ENCODE results near the gene TAF3.

TAF3 gene

DNA sequence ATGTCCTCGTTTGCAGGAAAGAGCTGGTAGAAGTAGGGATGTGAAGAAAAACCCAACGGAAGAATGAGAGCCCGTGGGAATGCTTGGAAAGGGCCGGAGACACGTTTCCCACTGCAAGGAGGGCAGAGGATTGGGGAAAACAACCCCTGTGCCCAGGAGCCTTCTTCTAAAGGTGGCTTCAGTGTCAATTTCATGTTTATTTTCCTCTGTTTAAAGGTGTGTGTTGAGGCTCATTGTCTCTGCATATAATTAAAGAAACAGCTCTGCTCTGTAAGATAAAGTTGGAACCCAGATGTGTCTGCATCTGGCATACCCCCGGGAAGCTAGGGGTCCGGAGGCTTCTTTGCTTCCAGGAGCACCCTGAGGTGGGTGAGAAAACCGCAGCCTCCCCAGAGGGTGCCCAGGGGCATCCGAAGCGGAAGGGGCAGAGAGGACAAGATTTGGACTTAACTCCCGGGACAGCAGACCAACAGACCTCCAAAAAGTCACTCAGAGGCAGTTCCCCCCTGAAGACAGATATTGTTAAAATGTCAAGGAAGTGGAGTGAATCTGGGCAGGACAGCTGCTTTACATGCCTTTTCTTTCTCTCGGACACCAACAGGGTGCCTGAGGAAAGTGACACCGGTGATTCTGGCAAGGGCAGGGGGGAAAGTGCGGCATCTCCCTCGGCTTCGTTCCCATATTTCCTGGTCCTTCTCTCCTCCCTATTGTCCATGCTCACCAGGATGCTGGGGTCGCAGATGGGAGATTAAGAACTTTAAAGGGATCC, 227.6 kb downstream of the TAF3 start:
- DNase-seq (ENCODE audit: low read depth in 2 of 2): no peak

DNA sequence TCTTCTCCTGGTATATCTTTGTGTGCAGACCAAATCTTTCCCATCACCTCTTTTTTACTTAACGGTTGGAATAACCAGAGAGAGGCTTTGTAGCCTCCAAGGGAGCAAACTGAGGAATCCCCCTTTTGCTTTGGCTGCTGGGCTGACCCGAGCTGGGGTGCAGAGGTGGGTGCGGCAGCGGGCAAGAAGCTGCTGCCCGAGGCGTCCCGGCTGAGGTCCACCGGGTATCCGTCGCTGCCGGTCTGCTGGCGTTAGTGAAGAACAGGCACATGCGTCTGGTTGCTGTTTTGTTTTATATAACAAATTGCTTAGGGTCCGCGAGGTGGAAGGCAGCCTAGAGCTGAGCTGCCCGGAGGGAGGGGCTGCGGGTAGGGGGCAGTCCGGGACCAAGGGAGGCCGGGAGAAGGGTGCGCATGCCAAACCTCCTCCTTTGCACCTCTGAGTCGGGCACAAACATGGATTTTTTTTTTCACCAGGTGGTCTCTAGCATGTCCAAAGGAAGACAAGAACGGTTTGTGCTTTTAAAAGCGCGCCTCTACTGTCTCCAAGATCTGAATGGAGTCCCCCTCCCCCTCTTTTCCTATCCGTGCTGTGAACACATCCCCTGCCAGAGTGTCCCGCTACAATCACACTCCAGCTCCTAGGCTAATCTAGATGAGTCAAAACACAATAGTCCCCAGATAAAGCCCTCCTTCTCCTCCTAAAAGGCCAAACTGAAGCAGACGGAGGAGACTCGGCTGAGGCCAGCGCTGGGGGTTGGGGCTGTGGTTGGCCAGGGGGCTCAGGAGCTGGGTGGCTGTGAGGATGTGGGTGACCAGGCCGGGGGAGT, 229.4 kb downstream of the TAF3 start:
- no peak for DNase-seq (ENCODE audit: low read depth in 2 of 2)

DNA sequence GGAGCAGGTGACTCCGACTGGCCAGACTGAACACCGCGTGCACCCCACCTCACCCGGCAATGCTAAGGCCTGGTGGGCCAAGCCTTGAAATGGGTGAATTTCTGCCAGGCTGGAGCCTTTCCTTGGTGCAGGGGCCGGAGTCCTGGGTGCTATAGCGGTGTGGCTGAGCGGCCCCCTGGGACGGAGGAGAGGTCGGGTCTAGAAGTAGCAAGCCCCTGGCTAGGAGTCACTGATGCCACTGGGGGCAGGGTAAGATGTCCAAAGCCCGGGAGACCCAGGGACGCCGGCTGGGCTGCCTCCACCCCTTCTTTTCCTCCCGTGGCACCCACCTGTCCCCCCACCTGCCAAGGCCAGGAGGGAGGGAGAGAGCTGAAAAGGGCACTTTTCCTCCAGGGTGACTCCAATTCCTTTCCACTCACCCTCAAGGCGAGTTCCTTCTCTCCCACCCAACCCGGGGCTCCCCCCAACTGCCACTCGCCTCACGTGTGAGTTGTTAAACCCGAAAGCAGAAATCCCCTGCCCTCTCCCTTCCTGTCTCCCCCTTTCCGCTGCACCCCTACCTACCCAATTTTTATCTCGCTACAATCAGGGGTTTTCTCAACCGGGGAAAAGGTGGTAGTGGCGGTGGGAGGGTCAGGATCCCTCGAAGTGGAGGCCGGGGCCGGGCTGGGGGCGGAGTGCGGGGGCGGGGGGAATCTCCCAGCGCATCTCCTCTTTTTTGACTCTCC, 230.1 kb downstream of the TAF3 start:
- no peak for DNase-seq (ENCODE audit: low read depth in 2 of 2)

DNA sequence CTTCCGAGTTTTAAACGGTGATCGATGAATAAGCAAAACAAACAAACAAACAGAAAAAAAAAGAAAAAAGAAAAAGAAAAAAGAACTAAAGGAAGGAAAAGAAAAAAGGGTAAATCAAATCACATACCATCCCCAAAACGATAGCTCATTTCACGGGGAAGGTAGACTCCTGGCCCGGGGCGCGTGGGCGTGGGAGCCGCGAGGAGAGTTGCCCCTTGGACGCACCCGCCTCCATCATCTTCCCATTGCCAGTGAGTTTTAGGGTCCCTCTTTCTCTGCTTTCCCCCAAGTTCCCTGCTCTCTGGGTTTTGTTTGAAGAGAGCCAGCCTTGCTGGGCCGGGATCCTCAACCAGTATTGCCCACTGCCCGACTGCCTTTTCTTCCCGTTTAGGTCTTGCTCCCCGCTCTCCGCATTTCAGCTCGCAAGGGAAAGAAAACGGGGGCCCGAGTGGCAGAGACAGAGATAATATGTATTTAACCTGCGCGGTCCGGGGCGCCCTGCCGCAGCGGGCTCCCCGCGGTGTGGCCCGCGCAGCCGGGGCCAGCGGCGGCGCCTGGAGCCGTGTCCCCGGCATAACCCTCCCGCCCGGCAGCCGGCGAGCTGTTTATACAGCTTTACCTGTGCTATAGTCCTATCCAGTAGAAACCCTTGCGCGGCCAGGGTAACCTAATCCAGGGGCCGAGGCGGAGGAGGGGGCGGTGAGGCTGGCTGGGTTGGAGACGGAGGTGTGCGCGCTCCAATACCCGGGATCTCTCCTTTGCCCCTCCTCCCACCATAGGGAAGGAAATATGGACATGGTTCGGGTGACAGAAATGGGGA, 230.9 kb downstream of the TAF3 start:
- no peak for DNase-seq (ENCODE audit: low read depth in 2 of 2)

DNA sequence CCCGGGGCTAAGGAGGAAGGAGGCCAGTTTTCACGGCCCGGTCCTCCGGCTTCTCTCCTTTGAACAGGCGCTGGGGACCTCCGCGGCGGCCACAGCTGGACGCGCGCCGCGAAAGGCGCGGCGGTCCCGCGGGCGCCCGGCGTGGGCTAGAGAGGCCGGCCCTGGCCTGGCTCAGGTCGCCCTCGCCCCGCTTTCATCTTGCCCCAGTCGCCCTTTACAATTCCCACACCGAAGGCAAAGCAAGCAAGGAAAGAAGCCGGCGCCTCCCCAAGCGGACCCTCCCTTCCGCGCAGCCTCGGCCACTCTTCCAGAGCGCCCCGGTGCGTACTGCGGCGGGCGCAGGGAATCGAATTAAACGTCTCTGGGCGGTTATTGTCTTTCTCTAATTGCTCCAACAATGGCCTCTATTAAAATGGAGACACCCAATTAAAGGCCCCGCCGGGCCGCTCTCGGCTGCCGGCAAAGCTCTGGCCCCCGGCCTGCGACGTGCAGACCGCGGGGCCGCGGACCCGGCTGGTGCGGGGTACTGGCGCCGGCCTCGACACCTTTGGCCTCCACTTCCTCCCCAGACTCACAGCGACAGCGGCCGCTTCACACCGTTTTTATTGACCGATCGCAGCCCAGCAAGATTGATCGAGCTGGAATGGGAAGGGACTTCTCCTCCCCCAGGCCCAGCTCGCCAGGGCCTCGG, 231.7 kb downstream of the TAF3 start:
- DNase-seq (ENCODE audit: low read depth in 2 of 2): no peak

DNA sequence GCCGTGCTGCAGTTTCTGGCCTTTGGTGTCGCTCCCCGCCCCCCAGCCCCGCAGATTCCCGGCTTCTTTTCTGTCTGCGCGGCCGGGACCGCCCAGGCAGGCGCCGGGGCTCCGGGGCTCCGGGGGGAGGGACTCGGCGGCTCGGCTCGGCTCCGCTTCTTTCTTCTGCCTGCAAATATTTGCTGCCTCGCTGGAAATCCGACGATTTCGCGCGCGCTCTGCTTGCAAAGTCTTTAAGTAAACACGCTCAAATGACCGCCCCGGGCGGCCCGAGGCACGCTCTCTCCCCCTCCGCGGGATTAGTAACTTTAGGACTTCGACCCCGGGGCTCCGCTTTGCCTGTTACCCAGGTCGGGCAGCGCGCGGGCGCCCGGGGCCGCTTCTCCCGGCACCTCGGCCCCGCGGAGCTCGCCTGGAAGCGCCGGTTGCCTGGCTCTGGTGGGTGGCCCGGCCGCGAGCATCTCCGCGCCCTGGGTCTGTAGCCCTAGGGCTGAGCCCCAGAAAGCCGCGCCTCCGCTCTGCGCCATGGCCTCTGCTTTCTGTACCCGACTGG, 232.3 kb downstream of the TAF3 start:
- no peak for DNase-seq (ENCODE audit: low read depth in 2 of 2)

DNA sequence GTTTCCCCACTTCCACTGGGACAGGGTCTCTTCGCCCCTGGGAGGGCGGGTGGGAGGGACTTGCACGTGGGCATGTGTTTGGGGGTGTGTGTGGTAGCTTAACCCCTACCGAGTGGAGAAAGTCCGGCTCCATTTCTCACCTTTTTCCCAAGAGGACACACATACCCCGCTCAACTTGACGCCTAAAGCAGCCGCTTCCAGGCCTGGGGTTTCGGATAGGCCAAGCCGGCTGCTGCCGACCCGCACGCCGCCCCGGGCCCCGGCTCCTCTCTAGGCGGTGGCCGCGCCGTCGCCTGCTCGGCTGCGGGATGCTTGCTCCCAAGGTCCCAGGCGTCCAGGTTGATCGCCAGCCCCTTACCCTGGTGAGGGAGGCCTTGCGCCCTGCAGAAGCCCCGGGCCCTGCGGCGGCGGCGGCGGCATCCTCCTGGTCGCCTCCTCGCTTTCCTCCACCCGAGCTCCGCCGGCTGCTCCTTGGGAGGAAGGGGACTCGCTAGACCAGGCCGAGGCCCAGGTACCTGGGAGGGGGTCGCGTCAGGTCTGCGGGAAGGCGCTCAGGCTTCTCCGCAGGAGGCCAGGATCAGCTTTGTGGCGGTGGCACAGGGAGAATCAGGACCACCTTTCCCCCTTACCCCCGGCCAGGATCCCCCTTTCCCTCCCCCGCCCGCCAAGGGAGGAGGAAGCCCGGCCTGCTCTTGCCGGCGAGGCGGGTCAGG, 233.0 kb downstream of the TAF3 start:
- DNase-seq (ENCODE audit: low read depth in 2 of 2): no peak

DNA sequence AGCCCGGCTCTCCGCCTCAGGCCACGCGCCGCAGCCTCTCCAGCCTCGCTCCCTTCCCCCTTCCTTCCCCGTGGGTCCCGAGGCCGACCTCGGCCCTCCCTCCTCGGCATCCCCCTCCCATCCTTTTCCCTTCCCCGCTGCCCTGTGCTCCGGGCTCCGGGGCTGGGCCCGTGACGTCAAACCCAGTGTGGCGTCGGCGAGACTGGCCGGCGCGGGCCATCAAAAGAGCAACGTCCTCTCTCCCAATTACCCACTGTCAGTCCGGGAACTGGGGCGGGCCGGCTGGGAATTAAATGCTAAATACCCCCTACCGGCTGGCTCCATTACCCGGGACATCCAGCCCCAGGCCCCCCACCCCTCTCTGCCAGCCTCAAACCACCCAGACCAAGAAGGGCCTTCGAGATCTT, 233.5 kb downstream of the TAF3 start:
- no peak for DNase-seq (ENCODE audit: low read depth in 2 of 2)

DNA sequence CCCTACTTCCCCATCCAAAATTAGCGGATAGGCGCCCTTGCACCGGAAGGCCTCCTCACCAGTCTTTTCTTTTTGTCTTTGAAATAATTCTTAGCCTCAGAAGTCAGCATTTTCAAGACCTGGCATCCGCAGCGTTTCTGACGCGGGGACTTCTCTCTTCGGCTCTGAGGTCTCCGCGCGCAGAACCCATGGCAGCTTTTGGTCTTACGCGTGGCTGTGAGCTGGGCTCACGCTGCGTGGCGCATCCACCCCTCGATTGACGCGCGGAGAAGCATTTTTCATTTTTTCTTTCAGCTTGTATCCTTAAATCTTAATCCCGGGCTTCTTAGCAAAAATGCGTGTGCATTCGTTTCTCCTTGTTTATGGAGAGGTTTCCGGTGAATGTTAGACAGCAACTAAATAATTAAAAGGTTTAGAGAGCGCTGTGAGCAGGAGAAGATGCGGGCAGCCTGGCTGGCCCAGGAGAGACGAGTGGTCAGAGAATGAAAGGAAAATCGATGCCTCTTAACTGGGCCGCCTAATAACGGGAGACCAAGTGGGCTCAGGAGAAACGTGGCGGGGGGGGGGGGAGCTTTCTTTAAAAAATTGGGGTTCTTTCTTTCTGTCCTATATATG, 234.1 kb downstream of the TAF3 start:
- DNase-seq (ENCODE audit: low read depth in 2 of 2): no peak

DNA sequence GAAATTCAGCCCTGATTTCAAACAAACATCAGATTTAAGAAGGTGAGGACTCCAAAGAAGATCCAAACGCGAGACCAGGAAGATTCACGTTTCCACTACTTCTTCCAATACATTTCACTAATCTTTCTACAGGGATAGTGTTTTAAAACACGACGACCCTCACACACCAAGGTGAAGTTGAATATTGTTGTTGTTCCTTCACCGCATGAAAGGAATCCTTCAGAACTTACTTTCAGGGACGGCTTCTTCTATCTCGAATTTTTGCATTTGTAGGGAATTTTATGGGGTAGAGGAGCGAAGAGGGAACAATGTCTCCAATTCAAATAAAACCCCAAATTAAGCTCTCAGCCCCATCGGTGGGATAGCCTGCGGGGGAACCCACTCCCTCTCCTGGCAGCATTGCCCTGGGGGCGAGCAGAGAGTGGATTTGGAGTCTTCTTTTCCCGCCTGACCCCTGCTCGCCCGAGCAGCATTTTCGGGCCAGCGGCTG, 234.7 kb downstream of the TAF3 start:
- no peak for DNase-seq (ENCODE audit: low read depth in 2 of 2)

DNA sequence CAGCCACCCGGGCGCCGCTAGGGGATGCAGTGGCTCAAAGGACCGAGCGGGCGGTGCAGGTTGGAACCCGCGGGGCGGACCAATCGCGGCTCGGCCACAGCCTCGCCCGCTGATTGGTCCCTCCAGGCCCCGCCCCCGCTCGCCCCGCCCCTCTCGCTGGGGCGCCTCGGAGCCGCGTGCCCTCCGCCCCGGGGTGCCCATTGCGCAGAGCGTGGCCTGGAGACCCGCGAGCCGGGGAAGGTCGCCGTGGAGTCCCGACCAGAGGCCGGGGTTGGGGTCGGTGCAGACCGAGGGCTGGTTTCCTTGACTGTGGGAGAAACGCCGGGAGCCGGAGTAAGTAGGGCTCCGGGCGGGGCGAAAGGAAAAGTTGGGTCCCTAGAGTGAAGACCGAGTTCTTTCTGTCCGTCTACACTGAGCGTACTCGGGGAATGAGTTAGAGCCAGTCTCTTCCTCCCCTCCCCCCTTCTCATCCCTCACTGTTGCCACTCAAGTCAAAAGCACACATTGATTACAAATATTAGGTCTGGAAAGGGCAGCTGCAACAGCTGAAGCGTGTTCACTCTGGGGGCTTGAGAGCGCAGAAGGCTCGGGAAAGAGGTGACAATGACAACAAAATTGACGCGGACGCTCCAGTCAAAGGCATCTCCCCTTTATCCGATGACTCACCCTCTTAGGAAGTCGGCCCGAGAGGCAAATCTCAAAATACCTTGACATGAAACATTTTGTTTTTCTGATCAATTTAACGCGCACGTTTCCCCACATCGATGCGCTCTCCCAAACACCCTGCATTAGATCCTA, 235.3 kb downstream of the TAF3 start:
- peak; percentile 93 to 97 for DNase-seq (ENCODE audit: low read depth in 2 of 2)

DNA sequence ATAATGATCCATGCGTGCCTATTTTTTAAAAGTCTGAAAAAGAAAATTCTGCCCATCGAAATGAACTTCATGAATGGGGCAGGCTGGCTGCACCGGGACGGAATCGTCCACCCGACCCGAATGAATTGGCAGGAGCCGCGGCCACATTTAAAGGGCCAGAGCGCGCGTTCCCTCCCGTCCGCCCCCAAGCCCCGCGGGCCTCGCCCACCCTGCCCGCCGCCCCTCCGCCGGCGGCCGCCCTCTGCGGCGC, 235.9 kb downstream of the TAF3 start:
- DNase-seq (ENCODE audit: low read depth in 2 of 2): no peak

DNA sequence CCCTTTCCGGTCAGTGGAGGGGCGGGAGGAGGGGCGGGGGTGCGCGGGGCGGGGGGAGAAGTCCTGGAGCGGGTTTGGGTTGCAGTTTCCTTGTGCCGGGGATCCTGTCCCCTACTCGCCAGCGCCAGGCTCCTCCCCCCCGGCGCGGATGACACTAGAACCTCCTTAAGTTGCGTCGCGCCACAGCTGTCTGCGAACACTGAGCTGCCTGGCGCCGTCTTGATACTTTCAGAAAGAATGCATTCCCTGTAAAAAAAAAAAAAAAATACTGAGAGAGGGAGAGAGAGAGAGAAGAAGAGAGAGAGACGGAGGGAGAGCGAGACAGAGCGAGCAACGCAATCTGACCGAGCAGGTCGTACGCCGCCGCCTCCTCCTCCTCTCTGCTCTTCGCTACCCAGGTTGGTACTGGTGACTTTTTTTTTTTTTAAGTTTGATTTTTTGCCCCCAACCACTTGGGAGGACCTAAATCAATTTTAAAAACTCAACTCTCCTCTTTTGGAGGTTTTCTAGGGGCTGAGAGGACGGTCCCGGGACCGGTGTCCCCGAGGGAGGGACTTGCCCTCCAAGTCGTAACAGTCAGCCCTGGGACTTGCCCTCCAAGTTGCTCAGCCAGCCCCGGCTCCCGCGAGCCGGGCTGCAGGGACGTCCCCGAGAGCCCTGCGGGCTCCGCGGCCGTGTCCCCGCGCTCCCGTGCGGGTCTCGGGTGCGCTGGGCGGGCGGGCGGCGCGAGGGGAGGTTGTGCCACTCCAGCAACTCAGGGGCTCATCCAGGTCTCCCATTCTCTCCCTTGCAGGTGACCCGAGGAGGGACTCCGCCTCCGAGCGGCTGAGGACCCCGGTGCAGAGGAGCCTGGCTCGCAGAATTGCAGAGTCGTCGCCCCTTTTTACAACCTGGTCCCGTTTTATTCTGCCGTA, 236.4 kb downstream of the TAF3 start, which contains the start of gene GATA3:
Gene GATA3, plus strand, starts transcription at position 195 of the 914 bp plus-strand sequence. CDS start 968 bp downstream, outside the sequence.
- peak; percentile 64 to 76 for DNase-seq (ENCODE audit: low read depth in 2 of 2)

DNA sequence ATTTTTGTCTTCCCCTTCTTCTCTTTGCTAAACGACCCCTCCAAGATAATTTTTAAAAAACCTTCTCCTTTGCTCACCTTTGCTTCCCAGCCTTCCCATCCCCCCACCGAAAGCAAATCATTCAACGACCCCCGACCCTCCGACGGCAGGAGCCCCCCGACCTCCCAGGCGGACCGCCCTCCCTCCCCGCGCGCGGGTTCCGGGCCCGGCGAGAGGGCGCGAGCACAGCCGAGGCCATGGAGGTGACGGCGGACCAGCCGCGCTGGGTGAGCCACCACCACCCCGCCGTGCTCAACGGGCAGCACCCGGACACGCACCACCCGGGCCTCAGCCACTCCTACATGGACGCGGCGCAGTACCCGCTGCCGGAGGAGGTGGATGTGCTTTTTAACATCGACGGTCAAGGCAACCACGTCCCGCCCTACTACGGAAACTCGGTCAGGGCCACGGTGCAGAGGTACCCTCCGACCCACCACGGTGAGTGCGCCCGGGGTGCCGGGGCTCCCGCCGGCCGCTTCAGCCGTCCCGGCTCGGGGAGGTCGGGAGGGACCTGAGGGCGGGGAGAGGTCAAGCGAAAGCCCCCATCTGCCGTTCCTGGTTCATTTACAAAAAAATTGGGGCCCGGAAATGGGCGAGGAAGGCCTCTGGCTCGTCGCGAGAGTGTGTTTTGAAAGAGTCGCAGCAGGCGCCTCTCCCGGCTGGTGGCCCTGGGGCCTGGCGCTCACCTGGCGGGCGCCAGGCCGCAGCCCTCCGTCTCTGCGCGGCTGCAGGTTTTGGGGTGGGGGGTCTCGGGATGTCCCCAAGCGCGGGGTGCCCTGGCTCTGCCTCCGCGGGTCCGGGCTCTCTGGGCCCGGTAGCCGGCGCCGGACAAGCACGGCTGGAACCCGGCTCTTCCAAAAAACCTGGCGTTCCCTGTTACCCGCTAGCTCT, 237.4 kb downstream of the TAF3 start:
- DNase-seq (ENCODE audit: low read depth in 2 of 2): no peak

DNA sequence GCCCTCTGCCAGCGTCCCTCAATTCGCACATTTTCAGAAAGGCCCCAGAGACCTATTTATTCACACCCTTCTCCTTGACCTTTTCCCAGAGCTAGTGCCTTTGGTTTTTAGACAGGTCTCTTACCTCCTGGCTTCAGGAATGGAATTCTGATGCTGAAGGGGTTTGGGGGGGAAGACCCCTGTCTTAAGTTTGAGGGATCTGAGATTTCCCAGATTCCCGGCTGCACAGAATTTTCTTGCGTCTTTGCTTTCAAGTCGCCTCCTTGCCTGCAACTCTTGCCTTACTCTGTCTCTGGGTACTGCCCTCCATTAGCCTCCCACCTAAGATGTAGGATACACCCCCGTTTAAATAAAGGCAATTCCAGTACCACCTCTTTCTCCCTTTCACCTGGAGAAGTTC, 238.1 kb downstream of the TAF3 start:
- no peak for DNase-seq (ENCODE audit: low read depth in 2 of 2)

DNA sequence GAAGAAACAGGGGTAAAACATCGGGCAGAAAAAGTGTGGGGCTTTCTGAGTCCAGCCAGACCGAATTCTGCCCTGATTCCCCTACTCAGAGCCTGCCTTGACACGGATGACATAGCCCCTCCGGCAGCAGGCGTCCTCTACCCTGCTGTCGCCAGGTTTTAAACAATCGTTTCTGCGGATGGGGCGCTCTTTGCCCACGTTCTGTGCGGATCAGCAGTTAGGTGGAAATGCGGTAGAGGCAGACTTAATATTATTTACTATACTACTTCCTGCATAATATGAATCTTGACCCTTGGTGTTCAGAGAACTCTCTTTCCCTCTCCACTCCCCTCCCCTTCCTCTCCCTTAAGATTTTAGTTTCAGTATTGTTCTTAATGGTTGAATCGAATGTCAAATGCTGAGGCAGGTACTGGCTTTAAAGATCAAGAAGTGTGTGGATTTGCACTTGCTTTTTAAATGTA, 238.6 kb downstream of the TAF3 start:
- no peak for DNase-seq (ENCODE audit: low read depth in 2 of 2)
